Activated CD8-positive, alpha-beta memory T cell treated with anti-CD3 and anti-CD28 coated beads for 4 hours (primary cell): ENCODE results near the gene PSG5.
"Not testable (repeated sequence)": the region's sequence is repeated elsewhere in the genome, so short reads cannot be mapped to it uniquely, and the experiment has no call there.

Source experiments
- DNase-seq, 2 donors: peaks; one replicate each; pipeline ENCODE4 v3.0.0-alpha.2; 2020; ENCODE audit warnings: low read depth in 2 of 2

The PSG5 gene

DNA sequence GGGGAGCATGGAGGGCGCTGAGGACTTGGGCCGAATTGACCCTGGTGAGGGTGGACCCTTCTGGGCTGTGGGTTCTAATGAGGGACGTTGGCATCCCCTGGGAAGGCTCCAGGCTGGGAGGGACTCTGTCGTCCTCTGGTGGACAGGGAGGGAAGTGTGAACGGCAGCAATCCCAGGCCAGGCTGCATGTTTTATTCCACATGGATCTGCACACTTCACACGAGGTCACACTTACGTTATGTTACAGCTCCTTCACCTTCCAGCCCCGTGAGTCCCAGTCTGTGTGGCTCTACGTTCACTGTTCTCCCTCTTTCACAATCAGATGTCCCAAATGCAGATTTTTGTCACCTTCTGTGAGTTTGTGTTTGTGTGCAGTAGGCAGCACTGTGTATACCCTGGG, 1.8 kb upstream of the PSG5 start:
- DNase-seq = not testable (repeated sequence)

GRCh38 chr19:43181869-43182771, 4.2 kb downstream of the PSG5 start:
- DNase-seq = not testable (repeated sequence)

DNA sequence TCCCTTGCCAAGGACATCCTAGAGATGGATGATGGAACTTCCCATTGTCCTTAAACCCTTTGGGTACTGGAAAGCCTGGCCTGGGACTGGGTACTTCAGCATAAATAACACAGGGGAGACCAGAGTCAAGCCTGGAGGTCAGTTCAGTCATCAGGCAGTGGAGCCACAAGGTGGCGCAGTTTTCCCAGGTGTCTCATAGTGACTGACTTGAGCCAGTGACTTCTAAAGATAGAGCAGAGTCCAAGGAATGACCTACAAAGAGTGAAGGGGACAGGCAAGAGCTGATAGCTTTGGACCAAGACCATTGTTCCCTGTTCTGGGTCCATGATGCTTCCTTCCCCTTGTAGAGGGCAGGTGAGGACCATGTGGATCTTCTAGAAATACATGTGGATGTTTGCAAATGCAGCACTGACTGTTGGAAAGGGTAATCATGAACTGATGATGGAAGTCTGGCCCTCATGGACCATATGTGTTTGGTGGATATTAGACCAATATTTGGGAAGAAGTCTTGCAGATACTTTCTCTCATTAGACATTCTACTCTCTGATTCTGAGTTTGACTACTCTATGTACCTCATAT, 6.7 kb downstream of the PSG5 start:
- DNase-seq = not testable (repeated sequence)

GRCh38 chr19:43178577-43178976, 7.8 kb downstream of the PSG5 start:
- DNase-seq = not testable (repeated sequence)

DNA sequence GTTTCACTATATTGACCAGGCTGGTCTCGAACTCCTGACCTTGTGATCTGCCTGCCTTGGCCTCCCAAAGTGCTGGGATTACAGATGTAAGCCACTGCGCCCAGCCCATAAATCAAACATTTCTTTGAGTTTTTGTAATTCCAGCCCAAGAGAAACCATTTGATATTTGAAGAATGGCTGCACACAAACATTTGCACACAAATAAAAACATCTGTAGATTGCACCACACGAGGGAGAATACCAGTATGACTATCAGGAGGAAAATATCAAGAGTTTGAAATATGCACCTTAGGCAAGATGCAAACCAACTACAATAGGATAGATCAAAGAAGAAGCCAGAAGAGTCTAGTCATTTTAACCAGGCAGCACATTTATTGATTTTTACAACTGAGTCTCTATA, 20.4 kb downstream of the PSG5 start:
- DNase-seq = not testable (repeated sequence)

- not testable (repeated sequence) for DNase-seq
Observed at GRCh38 chr19:43163135-43163534, 23.2 kb downstream of the PSG5 start.

DNA sequence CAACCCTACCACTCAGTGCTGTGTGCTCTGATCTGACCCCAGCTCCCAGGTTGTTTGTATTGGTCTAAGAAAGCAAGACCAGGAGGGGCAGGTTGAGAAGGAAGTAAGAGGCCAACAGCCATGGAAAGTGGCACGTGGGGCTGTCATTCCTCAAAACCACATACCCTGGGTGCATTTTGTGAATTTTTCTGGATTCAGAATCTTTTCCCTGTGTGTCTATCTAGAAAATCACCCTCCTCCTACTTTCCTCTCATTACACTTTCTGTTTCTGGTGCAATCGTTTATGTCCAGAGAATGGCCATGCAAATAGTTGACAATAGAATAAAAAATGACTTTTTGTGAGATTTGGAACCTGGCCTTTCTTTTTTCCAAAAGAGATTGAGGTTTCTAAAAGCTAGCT, 24.1 kb downstream of the PSG5 start:
- not testable (repeated sequence) for DNase-seq

GRCh38 chr19:43152214-43152613, 34.1 kb downstream of the PSG5 start:
- no peak for DNase-seq

DNA sequence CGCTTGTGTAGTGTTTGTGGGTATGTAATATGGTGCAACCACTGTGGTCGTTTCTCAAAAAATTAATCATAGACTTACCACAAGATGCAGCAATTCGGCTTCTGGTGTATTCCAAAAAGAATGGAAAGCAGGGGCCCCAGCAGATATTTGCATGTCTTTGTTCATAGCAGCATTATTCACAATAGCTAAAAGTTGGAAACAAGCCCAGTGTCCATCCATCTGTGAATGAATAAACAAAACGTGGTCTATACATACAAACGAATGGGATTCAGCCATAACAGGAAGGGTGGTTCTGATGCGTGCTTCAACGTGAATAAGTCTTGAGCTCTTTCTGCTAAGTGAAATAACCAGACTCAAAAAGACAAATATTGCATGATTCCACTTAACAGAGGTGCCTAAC, 36.5 kb downstream of the PSG5 start:
- not testable (repeated sequence) for DNase-seq

DNA sequence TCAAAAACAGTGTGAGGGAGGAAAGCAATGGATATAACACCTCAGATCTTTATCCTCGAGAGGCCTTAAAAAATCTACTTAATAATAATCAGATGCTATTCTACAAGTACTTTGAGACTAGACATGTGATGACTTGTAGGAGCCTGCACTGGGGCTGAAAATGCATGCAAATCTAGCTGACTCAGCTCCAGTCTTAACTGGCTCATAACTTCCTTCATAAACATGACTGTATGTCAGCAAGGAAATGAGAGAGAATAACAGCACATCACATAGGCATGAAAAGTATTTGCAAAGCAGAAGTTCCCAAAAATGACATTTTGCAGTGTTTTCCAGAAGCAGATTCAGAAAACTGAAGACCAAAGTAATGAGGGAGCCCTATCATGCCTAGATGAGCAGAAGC, 38.1 kb downstream of the PSG5 start:
- no peak for DNase-seq

- DNase-seq = not testable (repeated sequence)
Observed at GRCh38 chr19:43141763-43142162, 44.6 kb downstream of the PSG5 start.

DNA sequence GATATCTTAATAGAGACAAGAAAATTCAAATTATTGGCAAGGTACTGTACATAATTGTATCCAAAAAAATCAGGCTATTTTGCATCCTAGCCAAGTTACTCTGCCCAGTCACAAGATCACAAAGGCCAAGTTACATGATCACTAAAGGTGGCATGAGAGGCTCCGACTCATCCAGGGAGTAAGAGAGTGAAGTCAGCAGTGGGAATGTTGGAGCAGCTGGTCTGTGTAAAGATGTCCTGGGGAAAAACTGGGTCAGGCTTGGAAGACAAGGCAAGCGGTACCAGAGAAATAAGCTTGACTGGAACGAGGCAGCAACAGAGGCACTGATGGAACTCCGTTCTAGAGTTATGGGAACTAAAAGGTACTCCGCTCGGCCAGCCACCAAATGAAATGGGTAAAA, 53.6 kb downstream of the PSG5 start:
- DNase-seq = no peak

- not testable (repeated sequence) for DNase-seq
Observed at GRCh38 chr19:43131281-43131842, 55.0 kb downstream of the PSG5 start.

DNA sequence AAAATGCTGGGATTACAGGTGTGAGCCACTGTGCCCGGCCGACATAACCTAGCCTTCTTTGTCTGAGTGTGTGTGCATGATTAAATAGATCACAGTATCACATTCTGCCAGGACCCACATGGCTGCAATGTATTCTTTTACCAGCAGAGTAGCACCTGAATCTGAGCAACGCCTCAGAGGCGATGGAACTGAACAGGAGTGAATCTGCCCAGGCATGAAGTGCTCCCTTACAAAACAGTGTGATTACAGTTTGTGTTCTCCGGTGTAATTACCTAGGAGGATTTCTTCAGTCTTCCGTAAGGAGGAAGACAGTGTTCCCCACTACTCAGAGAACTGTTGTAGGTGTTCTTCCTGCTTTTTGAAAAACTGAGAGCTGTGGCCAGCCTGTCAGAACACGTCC, 57.1 kb downstream of the PSG5 start:
- not testable (repeated sequence) for DNase-seq

GRCh38 chr19:43127336-43127735, 59.0 kb downstream of the PSG5 start:
- not testable (repeated sequence) for DNase-seq

GRCh38 chr19:43126720-43127119, 59.6 kb downstream of the PSG5 start:
- no peak for DNase-seq

GRCh38 chr19:43124360-43124759, 62.0 kb downstream of the PSG5 start:
- DNase-seq = no peak

DNA sequence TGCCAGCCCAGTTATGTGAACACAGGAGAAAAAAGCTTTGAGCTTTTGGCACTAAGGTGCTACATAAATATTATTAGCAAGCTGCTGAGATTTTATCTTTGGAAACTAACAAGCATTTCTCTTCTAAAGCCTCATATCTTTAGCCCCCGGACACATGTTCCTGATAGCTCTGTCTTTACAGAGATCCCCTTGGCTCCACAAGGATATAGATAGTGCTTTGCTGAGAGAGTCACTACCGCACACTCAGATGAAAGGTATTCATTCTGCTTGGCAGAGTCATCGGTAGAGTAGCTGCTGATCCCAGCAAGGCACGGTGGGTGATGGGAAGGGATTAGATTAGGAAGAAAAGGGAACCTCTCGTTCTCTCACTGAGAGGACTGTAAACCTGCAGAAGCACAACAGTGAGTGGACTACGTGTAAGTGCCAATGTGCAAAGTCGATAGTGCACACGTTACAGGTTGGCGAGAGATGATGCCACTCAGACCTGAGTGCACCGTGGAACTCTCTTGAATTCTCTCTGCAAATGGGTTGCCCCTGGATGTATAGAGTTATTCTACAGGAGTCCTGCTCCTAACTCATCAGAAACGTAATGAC, 65.8 kb downstream of the PSG5 start:
- DNase-seq = not testable (repeated sequence)

DNA sequence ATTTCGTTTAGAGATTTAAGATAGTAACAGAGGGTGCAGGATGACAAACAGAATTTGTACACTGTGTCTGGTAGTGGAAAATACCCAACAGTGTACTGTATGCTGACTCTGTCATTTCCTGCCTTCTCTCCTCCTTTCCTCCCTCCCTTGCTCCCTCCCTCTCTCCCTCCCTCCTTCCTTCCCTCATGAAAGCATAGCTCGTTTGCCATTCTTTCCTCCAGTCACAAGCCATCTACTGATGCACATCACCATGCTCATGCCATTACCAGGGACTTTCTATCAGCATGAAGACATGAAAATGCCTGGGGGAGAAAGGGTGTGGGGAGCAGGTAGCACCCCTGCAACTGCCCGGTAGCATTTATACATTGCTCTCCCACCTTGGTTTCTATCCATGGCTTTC, 66.8 kb downstream of the PSG5 start:
- DNase-seq = not testable (repeated sequence)
